Panc1 (cell line): Measurements from ENCODE around the gene RPP14.

Experiments
- CTCF ChIP-seq: fragments of 450-650 bp; IDR thresholded peaks from 2 replicates; pipeline ENCODE4 v1.5.1; 2017; ENCODE audit warnings: mild to moderate bottlenecking
- POLR2AphosphoS5 ChIP-seq: IDR thresholded peaks from 2 replicates; pipeline ENCODE4 v1.6.1; 2012; ENCODE audit warnings: mild to moderate bottlenecking, low read depth, low read length, moderate library complexity
- SIN3A ChIP-seq: IDR thresholded peaks from 2 replicates; pipeline ENCODE4 v1.6.1; 2012; ENCODE audit warnings: low read depth, mild to moderate bottlenecking, low read length, moderate library complexity, borderline replicate concordance; ENCODE audit not compliant: insufficient read depth
- TF ChIP-seq, protein P1 (sequence below), 2 experiments: IDR thresholded peaks; 2 replicates each; pipeline ENCODE4 v1.6.1; 2011 to 2012; ENCODE audit warnings: low read depth in 2 of 2, control low read depth in 1 of 2, low read length in 1 of 2, mild to moderate bottlenecking in 1 of 2, moderate library complexity in 1 of 2; ENCODE audit not compliant: insufficient read depth in 1 of 2

- TF ChIP-seq CTCF (no peak), POLR2AphosphoS5 (no peak), SIN3A (no peak)
- TF ChIP-seq, protein P1, sequence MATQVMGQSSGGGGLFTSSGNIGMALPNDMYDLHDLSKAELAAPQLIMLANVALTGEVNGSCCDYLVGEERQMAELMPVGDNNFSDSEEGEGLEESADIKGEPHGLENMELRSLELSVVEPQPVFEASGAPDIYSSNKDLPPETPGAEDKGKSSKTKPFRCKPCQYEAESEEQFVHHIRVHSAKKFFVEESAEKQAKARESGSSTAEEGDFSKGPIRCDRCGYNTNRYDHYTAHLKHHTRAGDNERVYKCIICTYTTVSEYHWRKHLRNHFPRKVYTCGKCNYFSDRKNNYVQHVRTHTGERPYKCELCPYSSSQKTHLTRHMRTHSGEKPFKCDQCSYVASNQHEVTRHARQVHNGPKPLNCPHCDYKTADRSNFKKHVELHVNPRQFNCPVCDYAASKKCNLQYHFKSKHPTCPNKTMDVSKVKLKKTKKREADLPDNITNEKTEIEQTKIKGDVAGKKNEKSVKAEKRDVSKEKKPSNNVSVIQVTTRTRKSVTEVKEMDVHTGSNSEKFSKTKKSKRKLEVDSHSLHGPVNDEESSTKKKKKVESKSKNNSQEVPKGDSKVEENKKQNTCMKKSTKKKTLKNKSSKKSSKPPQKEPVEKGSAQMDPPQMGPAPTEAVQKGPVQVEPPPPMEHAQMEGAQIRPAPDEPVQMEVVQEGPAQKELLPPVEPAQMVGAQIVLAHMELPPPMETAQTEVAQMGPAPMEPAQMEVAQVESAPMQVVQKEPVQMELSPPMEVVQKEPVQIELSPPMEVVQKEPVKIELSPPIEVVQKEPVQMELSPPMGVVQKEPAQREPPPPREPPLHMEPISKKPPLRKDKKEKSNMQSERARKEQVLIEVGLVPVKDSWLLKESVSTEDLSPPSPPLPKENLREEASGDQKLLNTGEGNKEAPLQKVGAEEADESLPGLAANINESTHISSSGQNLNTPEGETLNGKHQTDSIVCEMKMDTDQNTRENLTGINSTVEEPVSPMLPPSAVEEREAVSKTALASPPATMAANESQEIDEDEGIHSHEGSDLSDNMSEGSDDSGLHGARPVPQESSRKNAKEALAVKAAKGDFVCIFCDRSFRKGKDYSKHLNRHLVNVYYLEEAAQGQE (IDR thresholded peaks at IDR 0.05; ENCODE audit: insufficient read depth in 1 of 2, low read depth in 2 of 2, low read length in 1 of 2): no peak
These were observed 9.2 kb upstream of the RPP14 start for GRCh38 chr3:58296843-58297242.
